HG02759 (cell line): ENCODE measurements around the gene CD99L2.
A peak's percentile ranks its signal among the peaks of the same experiment; 100 is the strongest.
"Not testable (repeated sequence)": the region's sequence is repeated elsewhere in the genome, so short reads cannot be mapped to it uniquely, and the experiment has no call there.

Source experiments
- ATAC-seq: cut with Tn5 transposase; IDR thresholded peaks from one replicate; pipeline ENCODE4 v1.9.1; 2021; ENCODE audit warnings: mild to moderate bottlenecking, moderate library complexity; ENCODE audit not compliant: unreplicated experiment

CD99L2 gene

DNA sequence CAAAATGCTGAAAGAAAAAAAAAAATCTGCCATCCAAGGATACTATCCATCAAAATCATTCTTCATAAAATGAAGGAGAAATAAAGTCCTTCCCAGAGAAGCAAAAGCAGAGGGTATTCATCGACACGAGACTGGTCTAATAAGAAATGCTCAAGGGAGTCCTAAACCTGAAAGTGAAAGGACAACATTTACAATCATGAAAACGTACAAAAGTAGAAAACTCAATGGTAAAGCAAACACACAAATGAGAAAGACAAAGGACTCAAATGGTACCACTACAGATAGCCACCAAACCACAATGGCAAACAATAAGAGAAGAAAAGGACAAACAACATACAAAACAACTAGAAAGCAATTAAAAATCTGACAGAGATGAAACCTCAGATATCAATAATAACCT is 41.0 kb downstream of the CD99L2 start:
- ATAC-seq, result no peak

- no peak for ATAC-seq
Measured at GRCh38 chrX:150856785-150857184, 41.7 kb downstream of the CD99L2 start.

- no peak for ATAC-seq
Measured at GRCh38 chrX:150856101-150856500, 42.4 kb downstream of the CD99L2 start.

- no peak for ATAC-seq
Measured at GRCh38 chrX:150854856-150855255, 43.6 kb downstream of the CD99L2 start.

GRCh38 chrX:150849996-150850720 is 48.3 kb downstream of the CD99L2 start:
- ATAC-seq, result no peak

GRCh38 chrX:150849486-150849885 is 49.0 kb downstream of the CD99L2 start:
- ATAC-seq, result peak; percentile 86

GRCh38 chrX:150848914-150849365 is 49.5 kb downstream of the CD99L2 start:
- peak; percentile 35 for ATAC-seq

GRCh38 chrX:150847088-150847487 is 51.4 kb downstream of the CD99L2 start:
- no peak for ATAC-seq

DNA sequence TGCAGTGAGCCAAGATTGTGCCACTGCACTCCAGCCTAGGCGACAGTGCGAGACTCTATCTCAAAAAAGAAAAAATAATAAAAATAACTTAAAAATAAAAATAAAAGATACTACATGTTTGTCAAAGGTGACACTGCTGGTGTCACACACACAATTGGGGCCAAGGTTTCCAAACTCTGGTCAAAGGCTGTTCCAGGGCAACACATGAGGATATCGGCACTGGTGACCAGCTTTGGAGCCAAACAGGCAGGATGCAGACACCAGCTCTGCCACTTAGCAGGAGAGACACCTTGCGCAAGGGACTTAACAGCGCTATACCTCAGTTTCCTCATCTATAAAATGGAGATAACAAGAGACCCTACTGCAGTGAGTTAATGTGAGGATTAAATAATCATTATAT is 52.3 kb downstream of the CD99L2 start:
- ATAC-seq, result no peak

DNA sequence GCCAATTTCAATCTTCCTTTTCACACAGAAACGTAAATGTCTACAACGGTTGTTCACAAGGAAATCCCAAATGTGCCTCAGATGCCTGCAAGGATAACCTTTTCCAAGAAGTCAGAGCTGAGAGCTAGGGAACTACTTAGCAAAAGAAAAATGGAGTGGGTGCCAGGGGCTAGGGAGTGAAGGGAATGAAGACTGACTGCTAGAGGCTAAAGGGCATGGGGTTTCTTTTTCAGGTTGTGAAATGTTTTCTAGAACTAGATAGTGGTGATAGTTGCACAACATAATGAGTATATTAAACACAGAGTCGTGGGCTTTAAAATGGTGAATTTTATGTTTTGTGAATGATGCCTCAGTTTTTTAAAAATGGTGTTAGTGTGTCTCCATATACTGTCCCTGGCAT is 53.4 kb downstream of the CD99L2 start:
- no peak for ATAC-seq

- ATAC-seq, result no peak
Measured at GRCh38 chrX:150844016-150844415, 54.5 kb downstream of the CD99L2 start.

DNA sequence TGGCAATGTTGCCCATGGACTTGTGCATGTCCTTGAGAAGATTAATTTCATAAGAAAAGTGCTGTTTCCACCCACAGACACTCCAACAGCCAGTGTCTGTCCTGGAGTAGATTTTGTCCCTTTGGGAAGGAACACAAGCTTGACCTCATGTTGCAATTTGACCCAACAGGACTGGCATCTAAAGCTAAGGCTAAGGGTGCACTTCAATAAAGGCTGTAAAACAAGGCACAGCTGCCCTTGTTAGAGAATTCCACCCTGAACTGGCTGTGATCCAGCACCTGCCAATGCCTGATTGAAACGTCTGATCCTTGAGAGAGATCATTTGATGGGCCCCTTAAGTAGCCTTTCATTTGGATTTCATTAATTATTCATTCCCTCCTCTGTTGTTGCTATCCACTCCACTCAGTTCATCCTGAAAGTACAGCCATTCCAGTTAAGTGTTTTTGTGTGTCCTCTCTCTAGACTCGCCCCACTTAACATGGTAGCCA is 56.2 kb downstream of the CD99L2 start:
- no peak for ATAC-seq

- no peak for ATAC-seq
Measured at GRCh38 chrX:150841456-150842197, 56.8 kb downstream of the CD99L2 start.

GRCh38 chrX:150837845-150838244 is 60.6 kb downstream of the CD99L2 start:
- ATAC-seq, result no peak

GRCh38 chrX:150834695-150835094 is 63.8 kb downstream of the CD99L2 start:
- ATAC-seq, result no peak

DNA sequence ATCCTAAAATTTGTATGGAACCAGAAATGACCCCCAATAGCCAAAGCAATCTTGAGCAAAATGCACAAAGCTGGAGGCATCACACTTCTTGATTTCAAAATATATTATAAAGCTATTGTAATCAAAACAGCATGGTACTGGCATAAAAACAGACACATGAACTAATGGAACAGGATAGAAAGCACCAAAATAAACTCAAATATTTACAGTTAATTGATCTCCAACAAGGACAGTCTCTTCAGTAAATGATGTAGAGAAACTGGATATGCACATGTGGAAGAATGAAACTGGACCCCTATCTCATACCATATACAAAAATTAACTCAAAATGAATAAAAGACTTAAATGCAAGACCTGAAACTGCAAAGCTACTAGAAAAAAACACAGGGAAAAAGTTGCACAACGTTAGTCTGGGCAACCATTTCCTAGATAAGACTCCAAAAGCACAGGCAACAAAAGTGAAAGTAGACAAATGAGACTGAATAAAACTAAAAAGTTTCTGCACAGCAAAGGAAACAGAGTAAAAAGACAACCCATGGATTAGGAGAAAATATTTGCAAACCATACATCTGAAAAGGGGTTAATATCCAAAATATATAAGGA is 64.9 kb downstream of the CD99L2 start:
- ATAC-seq, result no peak

GRCh38 chrX:150831863-150832262 is 66.6 kb downstream of the CD99L2 start:
- ATAC-seq, result no peak

DNA sequence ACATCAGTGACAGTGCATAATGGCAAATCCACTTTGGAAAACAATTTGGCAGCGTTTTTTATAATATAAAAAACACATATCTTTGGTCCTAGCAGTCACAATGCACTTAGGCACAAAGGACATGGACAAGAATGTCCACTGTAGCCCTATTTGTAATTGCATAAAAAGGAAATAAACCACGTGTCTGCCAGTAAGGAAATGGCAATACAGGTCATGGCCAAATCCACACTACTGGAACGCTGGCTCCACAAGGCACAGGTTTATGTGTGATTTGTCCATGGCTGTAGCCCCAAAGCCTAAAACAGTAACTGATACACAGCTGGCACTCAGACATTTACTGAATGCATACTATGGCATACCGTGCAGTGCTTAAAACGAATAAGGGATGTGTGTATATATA is 69.7 kb downstream of the CD99L2 start:
- no peak for ATAC-seq

DNA sequence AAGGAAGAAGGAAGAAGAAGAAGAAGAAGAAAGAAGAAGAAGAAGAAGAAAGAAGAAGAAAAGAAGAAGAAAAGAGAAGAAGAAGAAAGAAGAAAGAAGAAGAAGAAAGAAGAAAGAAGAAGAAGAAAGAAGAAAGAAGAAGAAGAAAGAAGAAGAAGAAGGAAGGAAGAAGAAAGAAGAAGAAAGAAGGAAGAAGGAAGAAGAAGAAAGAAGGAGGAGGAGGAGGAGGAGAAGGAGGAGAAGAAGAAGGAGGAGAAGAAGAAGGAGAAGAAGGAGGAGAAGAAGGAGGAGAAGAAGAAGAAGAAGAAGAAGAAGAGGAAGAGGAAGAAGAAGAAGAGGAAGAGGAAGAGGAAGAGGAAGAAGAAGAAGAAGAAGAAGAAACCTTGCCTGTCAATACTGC is 74.1 kb downstream of the CD99L2 start:
- not testable (repeated sequence) for ATAC-seq

GRCh38 chrX:150823826-150824225 is 74.6 kb downstream of the CD99L2 start:
- ATAC-seq, result not testable (repeated sequence)

- no peak for ATAC-seq
Measured at GRCh38 chrX:150821971-150822370, 76.5 kb downstream of the CD99L2 start.

DNA sequence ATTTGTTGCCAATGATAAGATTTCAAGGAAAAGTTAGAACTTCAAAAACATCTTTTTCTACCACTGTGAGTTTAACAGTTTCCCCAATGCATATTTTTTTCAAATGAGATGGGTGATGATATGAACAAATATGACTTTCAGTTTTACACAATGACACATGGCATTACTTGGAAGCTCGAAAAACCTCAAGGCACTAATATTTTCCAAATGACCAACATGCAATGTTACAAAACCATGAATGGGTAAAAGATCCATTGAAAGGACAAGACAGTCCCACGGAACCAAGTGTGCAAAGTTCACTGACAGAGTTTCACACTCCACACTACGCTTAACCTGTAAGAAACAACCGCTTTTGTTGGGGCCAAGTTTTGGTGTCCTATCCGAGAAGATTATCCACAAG is 84.5 kb downstream of the CD99L2 start:
- ATAC-seq, result no peak
